ENCODE data around the gene OPCML.

OPCML gene

DNA sequence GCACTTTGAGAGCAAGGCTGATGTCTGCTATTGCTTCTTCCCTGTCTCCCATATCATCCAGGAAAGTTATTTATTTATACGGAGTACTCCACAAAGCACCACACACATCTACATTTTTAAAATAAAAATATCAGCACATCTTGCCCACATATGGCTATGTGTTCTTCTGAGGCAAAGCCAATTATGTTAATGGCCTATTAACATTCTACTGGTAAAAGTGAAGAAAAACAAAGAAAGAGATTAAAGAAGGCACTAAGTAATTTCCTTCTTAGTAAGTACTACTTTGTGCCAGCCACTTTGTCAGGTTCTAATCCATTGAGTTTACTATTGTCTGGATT, 548.7 kb downstream of the OPCML start:
- DNase-seq (ENCODE audit: low read depth in 2 of 2) = no peak

DNA sequence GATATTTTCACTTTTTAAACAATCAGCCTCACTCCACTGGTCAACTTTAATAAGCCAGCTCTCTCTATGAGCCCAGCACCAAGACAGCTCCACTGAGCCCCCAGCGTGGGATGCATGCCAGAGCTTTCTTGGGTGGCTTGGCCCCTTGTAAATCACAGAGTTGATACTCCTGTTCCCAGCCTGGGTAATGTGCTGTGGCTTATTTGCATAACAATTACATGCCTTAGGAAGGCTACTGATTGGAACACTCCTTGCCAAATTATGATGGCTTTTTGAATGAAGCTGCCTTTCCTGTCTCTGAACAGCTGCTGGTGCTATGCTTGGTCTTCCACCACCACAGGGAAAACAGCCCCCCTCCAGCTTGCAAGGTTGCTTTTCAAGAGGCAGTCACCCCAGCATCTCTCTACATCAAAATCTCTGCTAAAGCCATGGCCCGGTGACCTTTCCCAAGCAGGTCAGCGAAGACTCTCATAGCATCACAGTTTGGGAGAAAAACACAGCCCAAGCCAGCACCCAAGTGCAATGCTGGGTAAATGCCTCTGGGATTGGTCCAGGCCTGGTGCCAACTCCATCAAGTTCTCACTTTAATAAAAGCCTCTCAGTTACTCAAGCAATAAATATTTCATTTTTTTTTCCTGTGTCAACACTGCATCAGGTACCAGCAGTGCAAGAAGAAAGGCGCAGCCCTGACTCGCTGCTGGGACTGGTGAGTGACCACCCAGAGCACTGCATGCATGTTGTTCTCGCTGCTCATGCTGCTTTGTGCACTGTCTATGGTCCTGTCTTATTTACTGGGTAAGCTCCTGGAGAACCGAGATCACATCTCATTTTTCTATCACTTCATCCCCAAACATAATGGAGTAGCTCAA, 549.3 kb downstream of the OPCML start:
- no peak for DNase-seq (ENCODE audit: low read depth in 2 of 2)

DNA sequence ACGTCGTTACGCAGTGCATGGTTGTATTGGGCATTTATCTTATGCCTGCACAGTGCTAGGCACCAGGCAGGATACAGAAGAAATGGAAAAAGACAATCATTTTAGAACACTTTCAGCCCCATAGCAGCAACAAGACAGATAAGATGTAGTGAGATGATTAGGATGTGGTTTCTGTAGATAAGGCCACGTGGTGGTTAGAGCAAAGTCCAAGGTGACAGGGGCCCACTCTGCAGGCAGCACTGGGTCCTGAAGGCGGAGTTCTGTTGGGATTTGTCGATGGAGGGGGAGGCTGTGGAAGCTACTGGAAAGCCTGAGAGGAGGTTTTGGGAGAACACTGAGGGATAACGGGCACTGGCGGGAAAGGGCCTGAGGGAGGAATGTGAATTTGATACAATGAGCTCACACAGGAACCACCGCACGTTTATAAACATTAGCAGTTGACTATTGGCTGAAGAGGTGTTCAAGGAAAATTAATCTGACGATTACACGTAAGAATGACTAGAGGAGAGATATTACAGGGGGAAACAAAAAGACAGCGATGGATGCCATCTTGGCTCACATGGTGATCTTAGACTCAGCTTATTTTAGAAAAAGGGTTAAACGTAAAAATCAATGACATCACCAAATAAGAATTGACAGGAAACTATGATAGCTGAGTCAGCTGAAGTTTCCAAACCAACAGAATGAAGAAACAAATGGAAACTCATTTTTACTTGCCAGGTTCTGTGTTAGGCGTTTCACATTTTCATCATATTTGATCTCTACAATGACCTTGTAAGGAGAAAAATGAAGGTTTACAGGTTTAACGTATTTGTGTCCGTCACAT, 551.0 kb downstream of the OPCML start:
- DNase-seq (ENCODE audit: low read depth in 2 of 2) = no peak

DNA sequence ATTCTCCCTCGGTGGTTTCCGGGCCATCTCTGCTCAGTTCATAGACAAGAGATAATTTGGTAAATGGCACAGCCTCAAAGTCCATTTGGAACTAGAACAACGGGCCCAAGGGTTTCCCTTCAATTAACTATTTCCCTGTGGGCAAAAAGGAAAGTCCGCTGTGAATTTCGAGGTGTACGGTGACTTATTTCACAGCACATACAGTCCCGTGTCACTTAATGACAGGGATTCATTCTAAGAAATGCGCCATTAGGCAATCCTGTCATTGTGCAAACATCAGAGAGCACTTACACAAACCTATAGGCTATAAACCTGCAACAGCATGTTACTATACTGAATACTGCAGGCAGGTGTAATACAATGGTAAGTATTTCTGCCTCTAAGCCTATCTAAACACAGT, 551.6 kb downstream of the OPCML start:
- no peak for DNase-seq (ENCODE audit: low read depth in 2 of 2)

DNA sequence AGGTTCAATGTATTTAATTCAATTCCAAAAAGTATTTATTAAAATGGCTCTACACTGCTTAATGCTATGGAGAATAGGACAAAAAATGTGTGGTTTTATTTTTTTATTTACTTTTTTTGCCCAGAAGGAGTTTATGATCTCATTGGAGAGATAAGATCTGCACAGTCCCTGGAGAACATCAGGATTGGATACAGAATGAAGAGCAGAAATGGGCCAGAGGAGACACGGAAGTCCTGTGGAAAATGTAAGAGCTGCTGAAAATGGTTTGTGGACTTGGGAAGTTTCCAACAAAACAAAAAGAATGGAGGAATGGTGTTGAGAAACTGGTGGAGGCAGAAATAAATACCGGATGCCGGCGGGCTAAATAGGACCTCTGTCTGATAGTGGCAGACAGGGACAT, 554.6 kb downstream of the OPCML start:
- peak in 1 of 2 experiments; percentile 13 for DNase-seq (ENCODE audit: low read depth in 2 of 2)

DNA sequence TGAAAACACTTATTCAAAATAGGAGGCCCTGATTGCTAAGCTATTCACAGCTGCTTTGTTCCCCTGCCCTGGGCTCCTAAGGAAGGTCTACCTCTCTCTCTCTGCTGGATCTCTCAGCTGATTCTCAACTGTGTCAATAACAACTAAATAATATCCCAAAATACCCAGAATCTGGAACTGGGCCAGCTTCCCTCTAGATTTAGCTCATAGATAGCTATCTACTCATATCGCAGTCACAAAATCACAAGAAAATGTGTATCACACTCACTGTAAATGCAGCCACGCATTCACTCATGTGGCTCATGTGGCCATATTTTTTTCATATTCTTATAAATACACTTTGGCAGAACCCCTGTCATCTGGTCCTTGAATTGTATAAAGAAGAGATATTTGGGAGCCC, 555.1 kb downstream of the OPCML start:
- no peak for DNase-seq (ENCODE audit: low read depth in 2 of 2)

DNA sequence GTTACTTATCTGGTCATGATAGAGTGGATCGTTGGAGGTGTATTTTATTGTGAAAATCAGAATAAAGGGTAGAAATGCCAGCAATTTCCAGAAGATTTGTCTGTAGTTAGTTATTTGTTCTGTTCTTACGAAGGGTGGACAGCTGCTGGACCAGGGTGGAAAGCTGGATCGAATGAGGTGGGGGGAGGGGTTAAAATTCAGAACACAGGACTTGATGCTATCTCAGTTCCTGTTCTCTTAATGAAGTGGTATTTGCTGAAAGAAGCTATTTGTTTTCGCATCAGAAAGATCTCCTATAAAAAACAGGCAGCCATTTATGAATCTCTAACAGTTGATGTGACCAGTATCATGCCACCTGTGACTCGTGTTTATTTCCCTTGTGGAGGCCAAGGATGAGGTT, 556.2 kb downstream of the OPCML start:
- DNase-seq (ENCODE audit: low read depth in 2 of 2) = no peak

DNA sequence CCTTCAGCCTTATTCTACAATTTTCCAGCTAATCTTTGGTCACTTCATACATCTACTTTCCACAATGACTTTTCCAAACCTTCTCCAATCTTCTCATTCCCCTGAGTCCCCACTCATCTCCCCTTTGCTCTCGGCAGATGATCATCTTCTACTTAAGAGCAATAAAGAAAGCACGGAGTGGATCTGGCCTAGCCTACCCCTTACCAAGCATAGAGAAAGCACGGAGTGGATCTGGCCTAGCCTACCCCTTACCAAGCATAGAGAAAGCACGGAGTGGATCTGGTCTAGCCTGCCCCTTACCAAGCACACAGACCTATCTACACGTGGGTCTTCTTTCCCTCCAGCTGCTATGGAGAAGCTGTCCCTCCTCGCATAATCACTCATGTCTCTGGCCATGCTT, 558.6 kb downstream of the OPCML start:
- DNase-seq (ENCODE audit: low read depth in 2 of 2) = no peak

DNA sequence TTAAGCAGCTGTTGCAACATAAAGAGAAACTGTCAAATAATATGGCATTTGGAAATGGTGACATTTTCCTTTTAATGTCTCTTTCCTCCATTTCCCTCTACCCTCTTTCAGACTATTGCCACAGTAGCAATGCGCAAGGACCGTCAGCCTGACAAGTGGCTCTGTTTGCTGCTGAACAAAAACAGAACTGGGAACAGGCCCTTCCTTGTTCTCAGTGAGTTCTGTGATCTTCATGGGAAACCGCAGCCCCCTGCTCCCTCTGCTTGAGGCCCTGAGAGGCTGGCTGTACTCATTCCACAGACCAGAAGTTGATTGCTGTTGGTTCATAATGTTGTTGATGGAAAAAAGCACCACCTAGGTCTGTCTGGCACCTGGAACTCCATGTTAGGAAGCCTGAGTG, 559.7 kb downstream of the OPCML start:
- DNase-seq (ENCODE audit: low read depth in 2 of 2) = no peak

DNA sequence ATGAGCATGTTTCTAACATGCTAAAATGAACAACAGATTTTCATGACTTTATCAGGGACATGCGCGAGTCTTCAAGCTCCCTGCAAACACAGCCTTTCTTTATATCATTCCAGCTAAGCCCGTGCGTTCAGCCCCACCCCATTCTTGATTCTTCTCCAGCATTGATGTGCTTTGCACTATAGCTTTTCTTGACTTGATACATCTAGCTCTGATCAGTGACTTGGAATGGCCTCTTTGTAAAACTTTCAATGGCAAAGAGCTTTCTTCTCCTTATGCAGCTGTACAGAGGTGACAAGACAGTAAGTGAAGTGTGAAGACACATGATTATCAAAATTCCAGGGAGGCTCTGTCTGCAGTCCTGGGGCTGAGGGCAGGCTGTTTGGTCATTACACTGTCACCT, 561.0 kb downstream of the OPCML start:
- no peak for DNase-seq (ENCODE audit: low read depth in 2 of 2)

DNA sequence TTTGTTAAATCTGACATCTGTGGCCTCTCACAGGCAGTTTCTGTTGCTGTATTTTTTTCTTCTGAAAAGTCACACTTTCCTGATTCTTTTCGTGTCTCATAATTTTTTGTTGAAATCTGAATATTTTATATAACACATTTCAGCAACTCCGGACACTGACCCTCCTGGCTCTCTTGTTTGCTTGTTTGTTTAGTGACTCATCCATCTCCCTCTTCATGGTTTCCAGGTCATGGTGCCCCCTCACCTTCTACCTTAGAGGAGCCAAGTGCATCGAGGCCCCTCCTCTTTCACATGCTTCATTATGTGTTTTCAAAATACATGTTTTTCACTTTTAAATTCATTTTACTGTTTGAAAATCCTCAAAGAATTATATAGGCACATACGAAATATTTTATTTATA, 562.4 kb downstream of the OPCML start:
- no peak for DNase-seq (ENCODE audit: low read depth in 2 of 2)

DNA sequence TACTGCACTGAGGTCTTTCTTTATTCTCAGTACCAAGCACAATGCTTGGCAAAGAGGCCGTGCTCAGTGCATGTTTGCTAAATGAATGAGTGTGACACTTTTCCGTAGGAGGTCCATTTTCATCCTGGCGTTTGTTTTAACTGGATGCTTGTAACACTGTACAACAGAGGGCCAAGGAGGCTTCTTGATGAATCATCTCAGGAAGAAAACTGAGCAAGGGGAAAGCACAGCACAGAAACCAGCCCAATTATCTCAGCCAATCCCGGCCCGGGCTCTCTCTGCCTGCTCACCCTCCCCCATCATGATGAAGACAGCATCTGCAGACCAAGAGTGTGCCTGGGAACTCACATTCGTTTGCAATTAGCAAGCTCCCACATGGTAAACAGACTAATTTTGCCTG, 570.3 kb downstream of the OPCML start:
- DNase-seq (ENCODE audit: low read depth in 2 of 2) = peak; percentile 79

DNA sequence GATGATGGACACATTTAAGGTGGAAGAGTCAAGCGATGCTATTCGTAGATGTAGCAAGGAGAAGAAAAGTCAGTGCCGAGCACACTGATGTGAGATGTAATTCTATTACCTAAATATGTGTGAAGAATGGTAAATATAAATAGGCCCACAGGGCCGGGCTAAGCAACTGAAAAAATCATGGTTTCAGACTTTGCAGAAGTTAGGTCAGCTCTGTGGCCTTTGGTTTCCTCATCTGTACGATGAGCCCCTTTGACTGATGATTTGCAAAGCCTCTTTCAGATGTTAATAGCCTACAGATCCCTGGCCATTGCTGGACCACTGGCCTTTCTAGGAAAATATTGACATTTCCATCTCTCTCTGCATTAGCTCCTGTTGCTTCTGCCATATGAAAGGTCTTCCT, 570.8 kb downstream of the OPCML start:
- DNase-seq (ENCODE audit: low read depth in 2 of 2) = no peak

DNA sequence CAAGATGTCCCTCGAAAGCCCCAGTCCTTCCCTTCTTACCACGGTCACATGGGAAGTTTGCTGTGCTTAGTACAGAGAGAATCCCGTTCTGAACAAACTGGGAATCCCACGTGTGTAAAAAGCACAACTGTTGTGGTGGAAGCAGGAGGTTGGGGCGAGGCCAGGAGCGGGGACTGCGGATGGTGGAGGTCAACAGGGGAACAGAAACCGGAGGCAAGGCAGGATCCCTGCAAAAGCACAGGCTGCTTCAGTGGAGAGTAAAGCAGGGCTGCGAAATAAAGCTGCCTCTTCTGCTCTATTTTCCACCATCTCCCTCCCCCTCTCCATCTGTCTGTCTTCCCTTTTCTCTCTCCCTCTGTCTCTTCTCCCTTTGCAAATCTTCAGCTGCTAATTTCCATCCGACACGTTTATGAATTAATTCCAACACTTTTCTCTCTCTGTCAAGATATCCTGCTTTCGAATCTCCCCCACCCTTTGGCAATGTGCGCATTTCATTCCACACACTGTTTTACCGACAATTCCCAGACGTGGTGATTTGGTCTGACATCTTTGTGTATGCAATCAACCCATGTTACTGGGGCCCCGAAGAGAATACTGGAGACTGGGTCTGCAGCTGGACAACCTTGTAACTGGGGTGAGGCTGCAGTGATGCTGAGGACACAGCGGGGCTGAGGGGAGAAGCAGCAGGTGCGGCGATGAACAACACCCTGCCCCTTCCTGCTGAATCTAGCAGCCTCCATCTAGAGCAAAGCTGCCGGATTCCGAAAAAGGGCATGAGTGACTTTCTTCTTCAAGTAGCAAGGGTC, 571.8 kb downstream of the OPCML start:
- DNase-seq (ENCODE audit: low read depth in 2 of 2) = no peak

DNA sequence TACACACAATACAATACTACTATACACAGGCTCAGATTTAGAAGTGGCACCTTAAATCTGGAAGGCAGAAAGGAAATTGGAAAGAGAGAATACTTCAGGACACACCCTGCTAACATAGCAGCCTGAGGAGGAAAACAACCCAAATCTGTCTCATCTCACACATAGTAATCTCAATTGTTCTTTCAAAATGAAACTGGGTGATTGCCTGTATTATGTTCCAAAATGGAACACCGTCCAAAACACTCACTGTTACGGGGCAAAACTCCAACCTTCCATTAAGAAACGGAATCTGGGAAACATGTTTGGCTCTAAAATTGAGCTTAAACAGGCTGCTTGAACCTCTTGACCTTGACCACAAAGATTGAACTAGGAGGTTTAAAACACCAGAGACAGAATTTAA, 572.6 kb downstream of the OPCML start:
- no peak for DNase-seq (ENCODE audit: low read depth in 2 of 2)

DNA sequence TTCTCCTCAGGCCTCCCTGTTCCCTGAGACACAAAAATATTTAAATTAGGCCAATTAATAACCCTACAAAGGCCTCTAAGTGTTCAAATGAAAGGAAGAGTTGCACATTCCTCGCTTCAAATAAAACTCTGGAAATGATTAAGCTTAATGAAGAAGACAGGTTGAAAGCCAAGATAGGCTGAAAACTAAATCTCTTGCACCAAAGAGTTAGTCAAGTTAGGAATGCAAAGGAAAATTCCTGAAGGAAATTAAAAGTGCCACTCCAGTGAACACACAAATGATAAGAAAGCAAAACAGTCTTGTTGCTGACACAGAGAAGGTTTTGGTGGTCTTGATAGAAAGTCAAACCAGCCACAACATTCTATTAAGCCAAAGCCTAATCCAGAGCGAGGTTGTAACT, 574.4 kb downstream of the OPCML start:
- DNase-seq (ENCODE audit: low read depth in 2 of 2) = no peak

DNA sequence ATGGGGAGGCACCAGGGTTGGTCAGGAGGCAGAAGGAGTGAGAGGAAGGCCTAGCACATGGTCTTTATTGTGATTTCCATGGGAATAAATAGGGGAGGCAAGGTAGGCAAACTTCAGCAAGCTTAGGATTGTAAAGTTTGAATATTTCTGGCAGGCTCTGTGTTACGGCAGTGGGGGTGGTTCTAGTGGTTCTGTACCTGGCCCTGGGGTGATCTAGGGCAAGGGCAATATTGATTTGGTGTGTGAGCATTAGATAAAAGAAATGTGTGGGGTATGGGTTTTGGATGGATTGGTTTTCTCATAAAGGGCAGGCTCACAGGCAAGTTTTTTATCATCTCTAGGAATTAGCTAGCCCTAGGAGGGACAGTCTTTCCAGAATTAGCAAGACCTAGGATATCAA, 584.0 kb downstream of the OPCML start:
- DNase-seq (ENCODE audit: low read depth in 2 of 2) = no peak

DNA sequence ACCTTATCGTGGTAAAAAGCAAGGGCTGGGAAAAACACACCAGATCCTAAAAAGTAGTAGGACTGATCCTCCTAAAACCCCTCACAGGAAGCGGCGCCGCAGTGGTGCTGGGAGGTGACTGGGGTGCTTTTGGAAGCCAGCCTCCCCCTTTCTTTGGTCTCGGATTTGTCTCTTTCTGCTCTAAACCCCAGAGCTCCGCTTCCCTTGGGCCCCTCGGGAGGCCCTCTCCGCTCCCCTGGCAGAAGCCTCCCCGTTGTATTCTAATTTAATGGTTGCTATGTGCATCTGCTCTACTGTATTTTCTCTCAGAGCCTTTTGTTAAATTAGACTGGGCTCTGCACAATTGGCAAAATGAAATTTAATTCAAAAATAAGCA, 587.7 kb downstream of the OPCML start:
- DNase-seq (ENCODE audit: low read depth in 2 of 2) = no peak

DNA sequence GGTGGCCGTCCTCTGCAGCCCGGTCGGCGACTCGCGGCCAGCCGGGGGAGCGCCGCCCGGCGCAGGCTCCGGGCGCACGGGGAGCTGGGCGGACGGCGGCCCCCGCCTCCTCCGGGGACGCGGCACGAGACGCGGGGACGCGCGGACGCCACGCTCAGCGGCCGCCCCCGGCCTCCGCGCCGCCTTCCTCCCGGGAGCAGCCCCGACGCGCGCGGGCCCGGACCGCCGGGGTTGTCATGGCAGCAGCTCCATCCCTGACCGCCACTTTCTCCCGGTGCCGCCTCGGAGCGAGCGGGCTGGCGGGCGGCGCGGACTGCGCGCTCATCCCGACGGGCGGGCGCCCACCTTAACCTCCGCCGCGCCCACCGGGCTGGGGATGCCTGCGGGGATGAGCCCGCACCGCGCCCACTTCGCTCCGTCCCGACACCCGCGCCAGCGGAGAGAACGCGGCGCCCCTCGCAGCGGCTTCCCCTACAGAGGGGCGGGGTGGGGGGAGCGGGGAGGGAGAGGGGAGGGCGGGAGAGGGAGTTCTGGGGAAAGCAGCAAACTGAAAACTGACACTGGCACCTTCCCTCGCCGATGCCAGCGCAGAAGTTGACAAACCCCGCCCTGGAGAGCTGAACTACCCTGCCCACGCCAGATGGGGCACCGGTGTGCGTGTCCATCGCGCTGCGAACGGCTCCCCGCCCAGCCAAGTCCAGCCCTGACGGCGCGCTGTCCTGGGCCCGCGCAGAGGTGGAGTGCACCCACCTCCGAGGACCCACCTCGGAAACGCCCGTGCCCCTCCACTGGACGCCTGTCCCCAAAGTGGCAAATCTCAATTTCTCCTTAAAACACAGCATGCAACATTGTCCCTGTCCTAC, 588.4 kb downstream of the OPCML start:
- no peak for DNase-seq (ENCODE audit: low read depth in 2 of 2)

DNA sequence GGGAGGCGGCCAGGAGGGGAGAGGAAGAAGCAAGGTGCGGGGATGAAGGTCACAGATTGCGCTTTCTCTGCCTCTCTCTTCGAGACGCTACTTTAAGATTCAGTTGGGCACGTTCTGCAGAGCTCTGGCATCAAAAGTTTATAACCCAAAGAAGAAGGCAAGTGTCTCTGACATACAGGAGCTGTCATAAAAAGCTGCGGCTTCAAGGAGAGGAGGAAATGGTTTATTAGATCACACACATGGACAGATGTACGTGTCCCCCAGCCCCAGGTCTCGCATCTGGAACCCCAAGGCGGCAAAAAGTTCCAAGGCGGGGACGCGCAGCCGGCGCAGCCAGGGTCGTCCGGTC, 589.0 kb downstream of the OPCML start:
- DNase-seq (ENCODE audit: low read depth in 2 of 2) = no peak

DNA sequence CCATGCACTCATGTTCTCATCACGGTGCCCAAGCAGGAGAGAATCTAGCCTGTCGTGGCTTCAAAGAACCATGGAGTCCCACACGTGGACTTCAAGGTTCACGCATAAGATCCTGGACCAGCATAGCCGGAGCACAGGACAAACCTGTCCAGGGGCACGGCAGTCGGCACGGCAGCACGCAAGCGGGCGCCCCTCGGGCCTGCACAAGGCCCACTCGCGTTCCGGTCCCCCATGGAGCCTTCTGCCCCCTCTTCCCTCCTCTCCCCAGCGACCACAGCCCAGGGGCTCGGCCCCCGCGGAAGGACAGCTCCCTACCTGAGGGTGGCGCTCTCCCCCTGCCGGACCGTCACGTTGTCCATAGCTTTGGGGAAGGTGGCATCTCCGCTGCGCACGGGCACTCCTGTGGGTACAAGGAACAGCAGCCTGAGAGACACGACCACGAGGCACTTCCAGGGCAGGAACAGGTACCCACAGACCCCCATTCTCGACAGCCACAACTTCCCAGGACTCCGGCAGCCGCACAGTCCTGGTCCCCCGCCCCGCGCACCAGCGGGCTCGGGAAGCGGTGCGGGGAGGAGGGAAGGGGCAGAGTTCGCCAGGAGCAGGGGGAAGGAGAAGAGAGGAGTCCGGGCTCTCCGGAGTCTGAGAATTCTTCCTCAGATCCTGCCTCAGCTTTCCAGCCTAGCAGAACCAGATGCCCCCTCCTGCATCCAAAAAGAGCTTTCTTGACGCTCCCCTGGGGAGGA, 589.5 kb downstream of the OPCML start:
- no peak for DNase-seq (ENCODE audit: low read depth in 2 of 2)
